PC-9 (cell line): ENCODE data around the gene RBP4. TPM values are rescaled to one million over a fixed set of nuclear protein-coding genes. Genes with fewer than 3 reads are reported as not detected.

Source experiments
- BruUV-seq: library from RNA; stranded (reverse); fragments of 400-500 nt; replicated peaks from 2 replicates; lab custom pipeline; 2021; lab: Mats Ljungman, UMichigan
- CTCF ChIA-PET: fragments of 300-600 bp; sonication (Branson Sonifier 250); formaldehyde crosslinking; loops from one replicate; lab custom pipeline; 2022; ENCODE audit warnings: antibody characterized with exemption; lab: Charles Lee
- POLR2A ChIA-PET: fragments of 300-600 bp; sonication (Branson Sonifier 250); formaldehyde crosslinking; loops from one replicate; lab custom pipeline; 2022; ENCODE audit warnings: antibody characterized with exemption; ENCODE audit not compliant: unreplicated experiment; lab: Charles Lee
- DNase-seq, 2 experiments: peaks; one replicate each; pipeline versions ENCODE4 v3.0.0 to v3.0.0-alpha.2; 2015 to 2022; ENCODE audit warnings: mixed read lengths in 1 of 2
- H2AFZ ChIP-seq: fragments of 200-600 bp; sonication (generic); 2 replicates; pipeline ENCODE4 v1.8.1; 2017; ENCODE audit warnings: antibody characterized with exemption
- H3F3A ChIP-seq: fragments of 200-600 bp; sonication (generic); 2 replicates; pipeline ENCODE4 v1.8.1; 2017; ENCODE audit warnings: antibody characterized with exemption, mild to moderate bottlenecking, low read depth; ENCODE audit not compliant: insufficient read depth
- H3K27ac ChIP-seq: fragments of 200-600 bp; sonication (generic); 2 replicates; pipeline ENCODE4 v1.6.1; 2016; ENCODE audit warnings: mixed run types
- H3K27me3 ChIP-seq: fragments of 200-600 bp; sonication (generic); 2 replicates; pipeline ENCODE4 v1.6.1; 2016; ENCODE audit warnings: low read depth, mixed run types; ENCODE audit not compliant: insufficient read depth
- H3K36me3 ChIP-seq: fragments of 200-600 bp; sonication (generic); 2 replicates; pipeline ENCODE4 v1.6.1; 2016; ENCODE audit warnings: low read depth, mixed run types
- H3K4me1 ChIP-seq: fragments of 200-600 bp; sonication (generic); replicated peaks from 2 replicates; pipeline ENCODE4 v1.6.1; 2016; ENCODE audit warnings: mixed run types; ENCODE audit not compliant: insufficient read depth
- H3K4me2 ChIP-seq: fragments of 200-600 bp; sonication (generic); 2 replicates; pipeline ENCODE4 v1.6.1; 2017; ENCODE audit warnings: mixed run types
- H3K4me3 ChIP-seq: fragments of 200-600 bp; sonication (generic); 2 replicates; pipeline ENCODE4 v1.6.1; 2016; ENCODE audit warnings: mixed run types
- H3K79me2 ChIP-seq: fragments of 200-600 bp; sonication (generic); 2 replicates; pipeline ENCODE4 v1.6.1; 2017; ENCODE audit warnings: low read depth, mixed run types
- H3K9me2 ChIP-seq: fragments of 200-600 bp; sonication (generic); 2 replicates; pipeline ENCODE4 v1.8.1; 2017; ENCODE audit warnings: mild to moderate bottlenecking; ENCODE audit not compliant: insufficient read depth
- H3K9me3 ChIP-seq: fragments of 200-600 bp; sonication (generic); 2 replicates; pipeline ENCODE4 v1.8.1; 2016; ENCODE audit warnings: low read depth; ENCODE audit not compliant: insufficient read depth
- H4K20me1 ChIP-seq: fragments of 200-600 bp; sonication (generic); 2 replicates; pipeline ENCODE4 v1.8.1; 2017; ENCODE audit not compliant: insufficient read depth
- EZH2 ChIP-seq: fragments of 200-600 bp; sonication (generic); IDR thresholded peaks from 2 replicates; pipeline ENCODE4 v1.8.0; 2017; ENCODE audit warnings: antibody characterized with exemption, low read depth
- intact Hi-C: fragments of 100-400 bp; cut with micrococcal nuclease; formaldehyde crosslinking; loops from one replicate; pipeline ENCODE4 v1.10.0; 2022; ENCODE audit not compliant: unreplicated experiment
- total RNA-seq: library from RNA; stranded (reverse); gene quantifications from 2 replicates; pipeline ENCODE4 v1.2.3, GENCODE V29; 2021
- TF ChIP-seq, protein P1 (sequence below): fragments of 200-600 bp; sonication (generic); conservative IDR thresholded peaks from 2 replicates; pipeline ENCODE4 v1.6.1; 2017; ENCODE audit warnings: mixed run types, antibody characterized with exemption, mild to moderate bottlenecking, moderate library complexity

The RBP4 gene
- total RNA-seq, 1 experiment from 2014 or later = 0.57 TPM

DNA sequence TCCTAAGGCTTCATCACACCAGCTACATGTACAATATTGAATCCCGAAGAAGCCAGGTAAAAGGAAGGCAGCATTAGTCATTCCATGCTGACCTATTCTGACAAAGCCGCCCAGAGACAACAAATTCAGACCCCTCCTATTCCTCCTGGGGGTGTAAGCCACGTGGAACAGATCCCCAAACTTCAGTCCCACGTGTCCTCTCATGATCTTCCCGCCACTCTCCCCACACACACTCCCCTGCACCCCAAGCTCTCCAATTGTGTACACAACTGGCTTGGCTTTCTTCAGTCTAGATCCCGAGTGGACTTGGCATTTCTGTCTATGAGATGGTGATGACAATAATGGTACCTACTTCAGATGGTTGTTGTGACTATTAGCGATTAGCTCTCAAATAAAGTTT lies 19.9 kb upstream of the RBP4 start:
- DNase-seq = no peak
- H3K4me2 ChIP-seq = no peak overlapping the region
- no peaks in the 10 kb centered on the region for H3K27me3 ChIP-seq
- H2AFZ ChIP-seq = no peak overlapping the region
- ChIA-PET POLR2A (no interaction called here), CTCF (no interaction called here)
- 0 out of 2 replicates have a peak, but pooled peaks cover 4% of the 10 kb centered on the region for H3K4me1 ChIP-seq
- BruUV-seq = no TSS peak
- no peak for TF ChIP-seq EZH2
- TF ChIP-seq, protein P1, sequence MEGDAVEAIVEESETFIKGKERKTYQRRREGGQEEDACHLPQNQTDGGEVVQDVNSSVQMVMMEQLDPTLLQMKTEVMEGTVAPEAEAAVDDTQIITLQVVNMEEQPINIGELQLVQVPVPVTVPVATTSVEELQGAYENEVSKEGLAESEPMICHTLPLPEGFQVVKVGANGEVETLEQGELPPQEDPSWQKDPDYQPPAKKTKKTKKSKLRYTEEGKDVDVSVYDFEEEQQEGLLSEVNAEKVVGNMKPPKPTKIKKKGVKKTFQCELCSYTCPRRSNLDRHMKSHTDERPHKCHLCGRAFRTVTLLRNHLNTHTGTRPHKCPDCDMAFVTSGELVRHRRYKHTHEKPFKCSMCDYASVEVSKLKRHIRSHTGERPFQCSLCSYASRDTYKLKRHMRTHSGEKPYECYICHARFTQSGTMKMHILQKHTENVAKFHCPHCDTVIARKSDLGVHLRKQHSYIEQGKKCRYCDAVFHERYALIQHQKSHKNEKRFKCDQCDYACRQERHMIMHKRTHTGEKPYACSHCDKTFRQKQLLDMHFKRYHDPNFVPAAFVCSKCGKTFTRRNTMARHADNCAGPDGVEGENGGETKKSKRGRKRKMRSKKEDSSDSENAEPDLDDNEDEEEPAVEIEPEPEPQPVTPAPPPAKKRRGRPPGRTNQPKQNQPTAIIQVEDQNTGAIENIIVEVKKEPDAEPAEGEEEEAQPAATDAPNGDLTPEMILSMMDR = no peak
- H3K9me2 ChIP-seq = no peaks in the 10 kb centered on the region
- H3K36me3 ChIP-seq = no peaks in the 10 kb centered on the region
- no peaks in the 10 kb centered on the region for H3K79me2 ChIP-seq
- H3K27ac ChIP-seq = no peak overlapping the region
- no peak overlapping the region for H3K4me3 ChIP-seq
- H3K9me3 ChIP-seq = no peaks in the 10 kb centered on the region
- no peaks in the 10 kb centered on the region for H3F3A ChIP-seq
- intact Hi-C loops = no loop called here
- no peaks in the 10 kb centered on the region for H4K20me1 ChIP-seq

DNA sequence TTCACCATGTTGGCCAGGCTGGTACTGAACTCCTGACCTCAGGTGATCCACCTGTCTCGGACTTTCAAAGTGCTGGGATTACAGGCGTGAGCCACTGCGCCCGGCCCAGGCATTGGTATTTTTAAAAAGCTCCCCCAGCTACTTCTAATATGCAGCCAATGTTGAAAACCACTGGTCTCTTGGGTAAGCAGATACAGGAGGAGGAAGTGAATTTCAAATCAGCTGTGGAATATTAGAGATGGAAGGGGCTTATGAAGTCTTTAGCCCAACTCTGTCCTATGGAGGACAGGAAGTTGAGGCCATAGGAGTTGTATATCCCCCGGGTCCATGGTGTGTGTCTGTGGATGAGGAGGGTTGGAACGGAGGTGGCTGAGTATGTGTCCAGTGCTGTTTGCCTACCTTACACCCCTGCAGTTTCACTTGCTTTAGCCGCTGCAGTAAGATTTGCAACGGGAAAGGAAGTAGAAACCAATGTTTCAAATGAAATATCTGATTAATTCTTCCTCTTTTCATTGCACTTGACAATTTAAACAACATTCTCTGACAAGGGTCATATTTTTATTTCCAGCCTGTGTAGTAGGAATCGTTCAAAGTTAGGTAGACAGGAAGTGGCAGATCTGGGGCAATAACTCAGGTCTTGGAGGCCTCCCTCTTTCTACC lies 14.7 kb upstream of the RBP4 start:
- no TSS peak for BruUV-seq
- TF ChIP-seq, protein P1 = no peak
- no peak for TF ChIP-seq EZH2
- Histone ChIP-seq H3K4me1 (no peaks in the 10 kb centered on the region), H2AFZ (no peak overlapping the region), H3K9me2 (no peaks in the 10 kb centered on the region), H4K20me1 (no peaks in the 10 kb centered on the region), H3K79me2 (no peaks in the 10 kb centered on the region), H3K4me3 (no peak overlapping the region), H3K9me3 (no peaks in the 10 kb centered on the region), H3K36me3 (no peaks in the 10 kb centered on the region), H3K27me3 (no peaks in the 10 kb centered on the region), H3K4me2 (no peak overlapping the region), H3K27ac (no peak overlapping the region), H3F3A (no peaks in the 10 kb centered on the region)
- intact Hi-C loops = no loop called here
- ChIA-PET CTCF (no interaction called here), POLR2A (no interaction called here)
- DNase-seq = no peak

DNA sequence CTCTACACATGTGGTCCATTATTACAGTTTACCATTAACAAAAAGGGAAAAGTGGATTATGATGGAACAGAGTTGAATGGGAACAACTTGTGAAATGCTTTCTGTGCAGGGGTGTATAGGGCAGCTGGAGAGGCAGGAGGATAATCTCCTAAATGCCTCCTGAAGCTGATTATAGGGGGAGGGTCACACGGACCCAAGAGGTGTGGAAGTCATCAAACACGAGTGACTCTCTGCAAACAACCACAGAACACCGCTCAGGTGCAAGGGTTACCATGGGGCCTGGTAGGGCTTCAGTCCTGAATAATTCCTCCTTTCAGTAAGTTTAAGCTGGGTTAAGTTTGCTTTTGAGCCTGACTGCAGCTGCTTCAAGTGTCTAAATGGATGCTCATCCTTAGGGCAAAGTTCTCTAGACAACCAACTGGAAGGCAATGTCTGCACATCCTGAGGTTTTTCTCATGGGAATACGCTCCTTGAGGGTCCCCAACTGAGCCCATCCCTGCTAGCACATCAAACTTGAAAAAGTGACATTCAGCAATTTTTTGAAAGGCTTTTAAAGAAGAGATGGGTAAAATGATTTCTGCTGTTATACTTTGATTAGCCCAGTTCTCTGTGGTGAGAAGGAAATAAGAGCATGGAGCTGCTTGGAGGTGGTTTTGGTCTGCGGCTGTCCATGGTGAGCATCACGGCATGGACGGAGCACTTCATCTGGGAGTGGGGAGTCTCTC lies 13.2 kb upstream of the RBP4 start:
- ChIA-PET POLR2A (no interaction called here), CTCF (no interaction called here)
- H3K36me3 ChIP-seq = no peaks in the 10 kb centered on the region
- no peaks in the 10 kb centered on the region for H3K4me1 ChIP-seq
- intact Hi-C loops = no loop called here
- no peaks in the 10 kb centered on the region for H3K79me2 ChIP-seq
- TF ChIP-seq, protein P1 = no peak
- TF ChIP-seq EZH2 = no peak
- H2AFZ ChIP-seq = no peak overlapping the region
- DNase-seq = no peak
- H3F3A ChIP-seq = no peaks in the 10 kb centered on the region
- no peaks in the 10 kb centered on the region for H4K20me1 ChIP-seq
- H3K9me3 ChIP-seq = no peaks in the 10 kb centered on the region
- no peaks in the 10 kb centered on the region for H3K27me3 ChIP-seq
- H3K27ac ChIP-seq = no peak overlapping the region
- no peaks in the 10 kb centered on the region for H3K9me2 ChIP-seq
- H3K4me3 ChIP-seq = no peak overlapping the region
- no TSS peak for BruUV-seq
- no peak overlapping the region for H3K4me2 ChIP-seq
